Measurements from ENCODE around the gene FOXP3. TPM values are rescaled to one million over a fixed set of nuclear protein-coding genes. Genes with fewer than 3 reads are reported as not detected.
A peak's percentile ranks its signal among the peaks of the same experiment; 100 is the strongest.

Gene FOXP3
- total RNA-seq, 4 donors from 2014 or later = not detected

DNA sequence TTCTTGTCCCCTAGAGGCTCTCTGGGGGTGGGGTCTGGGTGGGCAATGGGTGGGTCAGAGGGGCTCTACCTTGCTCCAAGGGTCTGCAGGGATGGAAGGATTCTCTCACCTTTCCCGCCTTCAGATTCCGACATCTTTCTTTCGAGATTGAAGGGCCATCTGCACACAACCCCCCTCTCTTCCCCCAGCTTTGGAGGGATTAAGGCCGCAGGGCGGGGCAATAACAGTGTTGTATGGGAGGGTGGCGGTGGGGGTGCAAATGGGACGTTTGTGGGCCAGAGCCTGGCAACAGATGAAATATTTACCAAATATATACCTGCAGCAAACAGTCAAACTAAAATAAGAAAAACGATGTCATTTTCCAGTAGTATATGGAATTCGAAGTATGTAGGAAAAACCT lies 31.3 kb downstream of the FOXP3 start, which contains the start of gene CACNA1F:
Gene CACNA1F (minus strand): TSS at position 165 of the 400 bp plus-strand sequence. CDS start 31 bp downstream, at position 134.
- intact Hi-C loops (cut with DNase I; ENCODE audit: low total_unique reads) = no loop called here
- H3K9me3 ChIP-seq = no peaks in the 10 kb centered on the region
- no peak for TF ChIP-seq POLR2A (IDR thresholded peaks at IDR 0.05)
- TF ChIP-seq, protein P1, sequence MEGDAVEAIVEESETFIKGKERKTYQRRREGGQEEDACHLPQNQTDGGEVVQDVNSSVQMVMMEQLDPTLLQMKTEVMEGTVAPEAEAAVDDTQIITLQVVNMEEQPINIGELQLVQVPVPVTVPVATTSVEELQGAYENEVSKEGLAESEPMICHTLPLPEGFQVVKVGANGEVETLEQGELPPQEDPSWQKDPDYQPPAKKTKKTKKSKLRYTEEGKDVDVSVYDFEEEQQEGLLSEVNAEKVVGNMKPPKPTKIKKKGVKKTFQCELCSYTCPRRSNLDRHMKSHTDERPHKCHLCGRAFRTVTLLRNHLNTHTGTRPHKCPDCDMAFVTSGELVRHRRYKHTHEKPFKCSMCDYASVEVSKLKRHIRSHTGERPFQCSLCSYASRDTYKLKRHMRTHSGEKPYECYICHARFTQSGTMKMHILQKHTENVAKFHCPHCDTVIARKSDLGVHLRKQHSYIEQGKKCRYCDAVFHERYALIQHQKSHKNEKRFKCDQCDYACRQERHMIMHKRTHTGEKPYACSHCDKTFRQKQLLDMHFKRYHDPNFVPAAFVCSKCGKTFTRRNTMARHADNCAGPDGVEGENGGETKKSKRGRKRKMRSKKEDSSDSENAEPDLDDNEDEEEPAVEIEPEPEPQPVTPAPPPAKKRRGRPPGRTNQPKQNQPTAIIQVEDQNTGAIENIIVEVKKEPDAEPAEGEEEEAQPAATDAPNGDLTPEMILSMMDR (IDR thresholded peaks at IDR 0.05) = no peak
- no peak for DNase-seq
- no peaks in the 10 kb centered on the region for H3K27me3 ChIP-seq
- no peaks in the 10 kb centered on the region for H3K4me1 ChIP-seq
- H3K36me3 ChIP-seq = no peaks in the 10 kb centered on the region
- no peak within 1 kb of the TSS for H3K4me3 ChIP-seq
- no peak within 1 kb of the TSS for H3K27ac ChIP-seq

- Histone ChIP-seq H3K4me3 (no peak overlapping the region), H3K36me3 (no peaks in the 10 kb centered on the region), H3K9me3 (no peaks in the 10 kb centered on the region), H3K27me3 (no peaks in the 10 kb centered on the region), H3K27ac (no peak overlapping the region), H3K4me1 (no peaks in the 10 kb centered on the region)
- intact Hi-C loops (cut with DNase I; ENCODE audit: low total_unique reads) = no loop called here
- DNase-seq = no peak
- TF ChIP-seq, protein P1 (IDR thresholded peaks at IDR 0.05) = no peak
- TF ChIP-seq POLR2A (IDR thresholded peaks at IDR 0.05) = no peak
Measured at GRCh38 chrX:49232525-49232924, 32.0 kb downstream of the FOXP3 start.

DNA sequence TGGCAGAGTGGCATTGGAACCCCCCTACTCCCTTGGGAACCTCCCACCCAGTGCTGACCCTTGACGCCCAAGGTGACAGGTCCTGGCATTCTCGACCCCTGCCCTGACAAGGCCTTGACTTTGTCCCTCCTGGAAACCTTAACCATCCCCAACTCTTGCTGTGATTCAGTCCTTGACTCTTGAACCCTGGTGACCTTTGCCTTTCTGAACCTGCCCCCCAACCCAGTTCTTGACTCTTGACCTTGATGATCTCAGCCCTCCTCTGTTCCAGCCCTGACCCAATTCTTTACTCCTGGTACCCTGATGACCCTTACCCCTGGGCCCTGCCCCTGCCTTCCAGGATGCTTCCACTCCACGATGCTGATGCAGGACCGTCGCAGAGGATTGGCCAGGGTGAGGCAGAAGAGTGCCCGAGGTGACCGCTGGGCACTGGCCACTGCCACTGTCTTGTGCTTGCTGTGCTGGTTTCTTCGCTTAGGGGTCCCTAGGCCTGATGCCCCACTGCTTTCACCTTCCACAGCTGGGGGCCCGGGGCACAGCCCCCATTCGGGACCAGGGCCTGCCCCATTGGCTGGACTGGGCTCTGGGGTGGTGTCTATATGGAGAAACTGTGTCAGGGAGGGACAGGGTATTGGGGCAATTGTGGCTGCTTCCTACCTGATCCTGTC lies 33.0 kb downstream of the FOXP3 start:
- Histone ChIP-seq H3K4me1 (no peaks in the 10 kb centered on the region), H3K36me3 (no peaks in the 10 kb centered on the region), H3K9me3 (no peaks in the 10 kb centered on the region), H3K27ac (no peak overlapping the region), H3K4me3 (no peak overlapping the region), H3K27me3 (no peaks in the 10 kb centered on the region)
- intact Hi-C loops (cut with DNase I; ENCODE audit: low total_unique reads) = no loop called here
- TF ChIP-seq, protein P1 (IDR thresholded peaks at IDR 0.05) = no peak
- TF ChIP-seq POLR2A (IDR thresholded peaks at IDR 0.05) = no peak
- DNase-seq = no peak

DNA sequence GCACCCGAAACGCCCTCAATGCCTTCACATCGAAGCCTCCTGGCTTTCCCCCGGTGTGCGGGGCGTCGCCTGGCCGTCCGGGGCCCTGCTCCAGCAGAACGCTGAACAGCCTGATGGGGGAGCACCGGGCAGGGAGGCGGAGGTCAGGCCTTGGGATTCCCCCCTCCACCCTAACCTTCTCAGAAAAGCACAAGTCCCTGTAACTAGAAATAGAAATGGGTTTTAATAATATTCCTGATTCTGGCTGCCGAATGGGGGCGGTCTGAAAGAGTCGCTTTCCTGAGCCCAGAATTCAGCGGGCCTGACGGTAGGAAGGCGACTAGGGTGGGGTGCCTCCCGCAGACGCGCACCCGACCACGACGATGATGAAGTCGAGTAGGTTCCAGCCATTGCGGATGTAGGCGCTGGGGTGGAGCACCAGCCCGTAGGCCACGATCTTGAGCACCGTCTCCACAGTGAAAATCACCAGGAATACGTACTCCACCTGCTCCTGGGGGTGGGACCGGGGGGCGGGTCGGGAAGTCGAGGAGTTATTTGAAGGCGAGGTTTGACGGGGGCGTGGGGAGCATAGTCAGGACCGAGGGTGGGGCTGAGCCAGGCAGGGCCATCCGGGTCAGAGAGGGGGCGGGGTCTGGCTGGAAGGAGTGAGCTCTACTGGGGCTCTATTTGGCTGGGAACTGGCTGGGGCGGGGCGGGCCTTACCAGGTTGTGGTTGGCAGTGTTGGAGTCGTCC lies 33.8 kb downstream of the FOXP3 start:
- no peak overlapping the region for H3K4me3 ChIP-seq
- no peak for TF ChIP-seq POLR2A (IDR thresholded peaks at IDR 0.05)
- TF ChIP-seq, protein P1 (IDR thresholded peaks at IDR 0.05) = no peak
- DNase-seq = peak in 1 of 2 donors; percentile 30

DNA sequence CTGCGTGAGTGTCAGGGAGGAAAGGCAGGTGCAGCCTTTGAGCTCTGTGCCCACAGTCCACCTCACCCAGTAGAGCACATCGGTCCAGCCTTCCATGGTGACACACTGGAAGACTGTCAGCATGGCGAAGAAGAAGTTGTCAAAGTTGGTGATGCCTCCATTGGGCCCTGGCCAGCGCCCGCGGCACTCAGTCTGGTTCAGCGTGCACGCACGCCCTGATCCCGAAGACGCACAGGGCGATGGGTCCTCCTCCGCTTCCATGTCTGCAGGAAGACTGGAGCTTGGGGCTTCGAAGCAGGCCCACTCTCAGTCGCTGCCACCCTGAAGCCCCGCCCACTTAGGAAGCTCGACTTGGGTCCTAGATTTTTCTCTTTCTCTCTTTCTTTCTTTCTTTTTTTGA lies 36.3 kb downstream of the FOXP3 start:
- no peak for TF ChIP-seq POLR2A (IDR thresholded peaks at IDR 0.05)
- TF ChIP-seq, protein P1 (IDR thresholded peaks at IDR 0.05) = no peak
- H3K4me3 ChIP-seq = no peak overlapping the region
- intact Hi-C loops (cut with DNase I; ENCODE audit: low total_unique reads) = no loop called here

More for the DNA sequence above, 33.8 kb downstream of the FOXP3 start:
- H3K9me3 ChIP-seq = no peaks in the 10 kb centered on the region
- intact Hi-C loops (cut with DNase I; ENCODE audit: low total_unique reads) = no loop called here
- H3K4me1 ChIP-seq = no peaks in the 10 kb centered on the region
- no peaks in the 10 kb centered on the region for H3K36me3 ChIP-seq
- H3K27ac ChIP-seq = no peak overlapping the region
- no peaks in the 10 kb centered on the region for H3K27me3 ChIP-seq

More for the DNA sequence above, 36.3 kb downstream of the FOXP3 start:
- DNase-seq = no peak
- no peaks in the 10 kb centered on the region for H3K4me1 ChIP-seq
- H3K9me3 ChIP-seq = no peaks in the 10 kb centered on the region
- no peak overlapping the region for H3K27ac ChIP-seq
- H3K36me3 ChIP-seq = no peaks in the 10 kb centered on the region
- H3K27me3 ChIP-seq = no peaks in the 10 kb centered on the region

Measured in uterus (tissue), 4 donors.